Measurements from ENCODE around the gene SEC14L2. TPM values are rescaled to one million over a fixed set of nuclear protein-coding genes. Genes with fewer than 3 reads are reported as not detected.

SEC14L2 gene
- total and polyA plus RNA-seq, 10 of the 15 experiments (the other 5 are each of a cell fraction or from before 2014, with no cell fraction given): 0.08 to 4.0 (median 0.48) TPM

- TF ChIP-seq ZBTB40 (IDR thresholded peaks at IDR 0.05; ENCODE audit: borderline replicate concordance) (peak; percentile 77), HDGF (IDR thresholded peaks at IDR 0.05) (no peak), USF2 (IDR thresholded peaks at IDR 0.05; ENCODE audit: borderline replicate concordance, low read depth, low read length) (no peak), ATF7 (IDR thresholded peaks at IDR 0.05; ENCODE audit: low read depth) (0 out of 2 replicates have a peak, but pooled peaks have one; percentile 39)
Observed at GRCh38 chr22:30435674-30436126, 38.9 kb downstream of the SEC14L2 start (continued).

GRCh38 chr22:30436196-30436595, 39.4 kb downstream of the SEC14L2 start:
- no peaks in the 10 kb centered on the region for H3K79me2 ChIP-seq (ENCODE audit: control insufficient read depth, insufficient read depth, low read length)
- H4K20me1 ChIP-seq (ENCODE audit: control insufficient read depth, insufficient read depth): no peaks in the 10 kb centered on the region
- no TSS peak for BruUV-seq (replicated peaks)
- no peak for DNase-seq (ENCODE audit: low read depth, low spot score)
- no peaks in the 10 kb centered on the region for H3K36me3 ChIP-seq (ENCODE audit: control insufficient read depth in 2 of 2, insufficient read depth in 2 of 2, low read length in 1 of 2)
- no peak overlapping the region for H3K27ac ChIP-seq (ENCODE audit: control insufficient read depth, insufficient read depth)
- no peak for FAIRE-seq
- CTCF ChIA-PET: interaction anchor here (1.0 to 1.5 kb wide), 2 partner anchors 9 to 12 kb away, joined by 4 to 10 read pairs; no protein-coding TSS in a partner anchor
- peaks cover 8% of the 10 kb centered on the region; the same call in 2 of the 3 replicates for H3K9me3 ChIP-seq (replicated peaks; ENCODE audit: control insufficient read depth, insufficient read depth, low read length)
- in situ Hi-C loops (cut with MboI): no loop called here
- no peak for TF ChIP-seq ETV6 (conservative IDR thresholded peaks at IDR 0.05 in 1 of 2, IDR thresholded peaks at IDR 0.05 in 1 of 2; ENCODE audit: borderline replicate concordance in 1 of 2, low read depth in 1 of 2)
- no peak for TF ChIP-seq MYB (IDR thresholded peaks at IDR 0.05; ENCODE audit: borderline replicate concordance, low read depth, low read length)
- no peak for TF ChIP-seq USF1 (IDR thresholded peaks at IDR 0.05; ENCODE audit: borderline replicate concordance, extremely low read length, insufficient read depth, low read depth, low read length)
- H2AFZ ChIP-seq (ENCODE audit: control insufficient read depth, low read depth, low read length): peak overlapping the region; percentile 73
- POLR2A ChIA-PET: interaction anchor here (1.0 kb wide), 1 partner anchor 22 kb away, joined by 3 read pairs; no protein-coding TSS in a partner anchor
- no peaks in the 10 kb centered on the region for H3K27me3 ChIP-seq (replicated peaks in 1 of 2; ENCODE audit: control insufficient read depth in 2 of 2, insufficient read depth in 2 of 2, low read length in 1 of 2)
- RAD21 ChIA-PET (ENCODE audit: unreplicated experiment): no interaction called here
- no peak for ATAC-seq
- WGBS (ENCODE audit: insufficient coverage, insufficient replicate concordance, low lambda C conversion rate, missing lambda C conversion rate): 71% methylated on average over 2 of the region's 2 CpGs
- SMC1A ChIA-PET (ENCODE audit: uncharacterized antibody, unreplicated experiment): no interaction called here
- peak overlapping the region; percentile 8; the same call in 1 of the 2 replicates for H3K9ac ChIP-seq (ENCODE audit: control insufficient read depth, insufficient read depth, low read length)
- H3K4me1 ChIP-seq (ENCODE audit: control insufficient read depth, insufficient read depth, low read length): peaks cover 8% of the 10 kb centered on the region
- H3K4me2 ChIP-seq (ENCODE audit: control insufficient read depth, insufficient read depth): peak overlapping the region; percentile 59
- no peak overlapping the region for H3K4me3 ChIP-seq
- intact Hi-C loops (cut with micrococcal nuclease; ENCODE audit: unreplicated experiment): no loop called here

Measured in GM12878 (cell line).